HUES48 (cell line): ENCODE measurements around the gene PDLIM3.

Experiments
- H3K27ac ChIP-seq: one replicate; pipeline ENCODE4 v1.7.0; 2013; ENCODE audit warnings: low read depth, low read length, inconsistent platforms
- H3K27me3 ChIP-seq: 2 replicates; pipeline ENCODE4 v1.6.1; 2013; ENCODE audit warnings: mild to moderate bottlenecking, low read length; ENCODE audit not compliant: control insufficient read depth, insufficient read depth
- H3K36me3 ChIP-seq: 2 replicates; pipeline ENCODE4 v1.6.1; 2013; ENCODE audit warnings: low read length; ENCODE audit not compliant: control insufficient read depth, insufficient read depth
- H3K4me1 ChIP-seq: 2 replicates; pipeline ENCODE4 v1.6.1; 2013; ENCODE audit warnings: mild to moderate bottlenecking, low read length; ENCODE audit not compliant: control insufficient read depth, insufficient read depth
- H3K4me3 ChIP-seq: 2 replicates; pipeline ENCODE4 v1.5.1; 2013; ENCODE audit warnings: mild to moderate bottlenecking, low read depth, low read length
- H3K9ac ChIP-seq: 2 replicates; pipeline ENCODE4 v1.6.1; 2013; ENCODE audit warnings: mild to moderate bottlenecking, low read depth, low read length, moderate library complexity
- H3K9me3 ChIP-seq: 2 replicates; pipeline ENCODE4 v1.6.1; 2013; ENCODE audit warnings: low read length; ENCODE audit not compliant: control insufficient read depth, insufficient read depth

Gene PDLIM3

GRCh38 chr4:185552254-185552653, 16.9 kb upstream of the PDLIM3 start:
- H3K27me3 ChIP-seq: no peaks in the 10 kb centered on the region; the same call in 1 of the 2 replicates
- no peaks in the 10 kb centered on the region for H3K4me1 ChIP-seq
- H3K27ac ChIP-seq: no peak overlapping the region
- H3K4me3 ChIP-seq: no peak overlapping the region
- H3K36me3 ChIP-seq: no peaks in the 10 kb centered on the region
- no peaks in the 10 kb centered on the region for H3K9me3 ChIP-seq
- no peak overlapping the region for H3K9ac ChIP-seq

- Histone ChIP-seq H3K9ac (no peak overlapping the region), H3K27me3 (no peaks in the 10 kb centered on the region; the same call in 1 of the 2 replicates), H3K4me1 (no peaks in the 10 kb centered on the region), H3K4me3 (no peak overlapping the region), H3K36me3 (no peaks in the 10 kb centered on the region), H3K9me3 (no peaks in the 10 kb centered on the region), H3K27ac (no peak overlapping the region)
Observed at GRCh38 chr4:185550933-185551332, 15.6 kb upstream of the PDLIM3 start.

- Histone ChIP-seq H3K4me1 (no peaks in the 10 kb centered on the region), H3K4me3 (no peak overlapping the region), H3K9me3 (no peaks in the 10 kb centered on the region), H3K27me3 (no peaks in the 10 kb centered on the region; the same call in 1 of the 2 replicates), H3K36me3 (no peaks in the 10 kb centered on the region), H3K9ac (no peak overlapping the region), H3K27ac (no peak overlapping the region)
Observed at GRCh38 chr4:185549095-185549639, 13.9 kb upstream of the PDLIM3 start.

GRCh38 chr4:185548587-185548986, 13.3 kb upstream of the PDLIM3 start:
- Histone ChIP-seq H3K4me1 (no peaks in the 10 kb centered on the region), H3K36me3 (no peaks in the 10 kb centered on the region), H3K9ac (no peak overlapping the region), H3K27me3 (no peaks in the 10 kb centered on the region; the same call in 1 of the 2 replicates), H3K4me3 (no peak overlapping the region), H3K9me3 (no peaks in the 10 kb centered on the region), H3K27ac (no peak overlapping the region)

DNA sequence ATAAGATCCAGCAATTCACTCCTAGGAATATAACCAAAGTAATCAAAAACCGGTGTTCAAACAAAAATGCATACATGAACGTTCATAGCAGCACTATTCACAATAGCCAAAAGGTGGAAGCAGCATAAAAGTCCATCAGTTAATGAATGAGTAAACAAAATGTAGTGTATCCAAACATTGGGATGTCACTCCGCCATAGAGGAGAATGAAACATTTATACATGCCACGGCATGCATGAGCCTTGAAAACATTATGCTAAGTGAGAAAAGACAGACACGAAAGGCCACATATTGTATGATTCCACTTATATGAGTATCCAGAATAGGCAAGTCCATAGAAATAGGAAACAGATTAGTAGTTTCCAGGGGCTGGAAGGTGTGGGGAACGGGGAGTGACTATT, 11.0 kb upstream of the PDLIM3 start:
- Histone ChIP-seq H3K36me3 (no peaks in the 10 kb centered on the region), H3K9me3 (no peaks in the 10 kb centered on the region), H3K4me1 (no peaks in the 10 kb centered on the region), H3K9ac (no peak overlapping the region), H3K27me3 (peaks cover 9% of the 10 kb centered on the region; the same call in 1 of the 2 replicates), H3K27ac (no peak overlapping the region), H3K4me3 (no peak overlapping the region)

- Histone ChIP-seq H3K27me3 (peaks cover 21% of the 10 kb centered on the region; the same call in 1 of the 2 replicates), H3K9me3 (no peaks in the 10 kb centered on the region), H3K4me3 (no peak overlapping the region), H3K27ac (no peak overlapping the region), H3K9ac (no peak overlapping the region), H3K36me3 (no peaks in the 10 kb centered on the region), H3K4me1 (peaks cover 10% of the 10 kb centered on the region; the same call in 1 of the 2 replicates)
Observed at GRCh38 chr4:185542626-185543315, 7.5 kb upstream of the PDLIM3 start.

DNA sequence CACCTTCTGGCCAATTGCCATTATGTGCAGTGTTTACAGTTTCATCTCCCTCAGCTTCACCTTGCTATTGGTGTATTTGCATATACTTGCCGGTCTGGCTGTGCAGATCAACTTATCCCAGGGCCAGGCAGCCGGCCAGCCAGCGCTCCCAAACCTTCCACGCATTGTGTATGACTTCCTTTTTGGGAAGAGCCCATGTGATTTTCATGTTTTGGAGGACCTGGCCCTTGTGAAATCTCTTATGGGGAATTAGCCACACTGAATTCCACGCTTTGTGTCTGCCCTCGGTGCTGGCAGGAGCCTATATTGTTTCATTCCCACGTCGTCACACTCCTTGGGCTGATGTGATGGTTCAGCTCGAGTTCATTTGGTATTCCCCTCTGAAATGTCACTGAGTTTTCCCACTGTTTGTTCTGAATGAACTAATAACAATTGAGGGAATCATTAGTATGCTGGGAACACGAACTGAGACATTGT, 6.0 kb upstream of the PDLIM3 start:
- H3K9ac ChIP-seq: no peak overlapping the region
- H3K27ac ChIP-seq: no peak overlapping the region
- peaks cover 33% of the 10 kb centered on the region for H3K27me3 ChIP-seq
- no peak overlapping the region for H3K4me3 ChIP-seq
- no peaks in the 10 kb centered on the region for H3K36me3 ChIP-seq
- H3K9me3 ChIP-seq: no peaks in the 10 kb centered on the region
- peaks cover 12% of the 10 kb centered on the region; the same call in 1 of the 2 replicates for H3K4me1 ChIP-seq

- Histone ChIP-seq H3K27me3 (peaks cover 40% of the 10 kb centered on the region), H3K9me3 (no peaks in the 10 kb centered on the region), H3K27ac (no peak overlapping the region), H3K36me3 (no peaks in the 10 kb centered on the region), H3K9ac (no peak overlapping the region), H3K4me3 (no peak overlapping the region), H3K4me1 (peaks cover 19% of the 10 kb centered on the region)
Observed at GRCh38 chr4:185540487-185541120, 5.3 kb upstream of the PDLIM3 start.

- peaks cover 19% of the 10 kb centered on the region for H3K4me1 ChIP-seq
- no peaks in the 10 kb centered on the region for H3K9me3 ChIP-seq
- no peaks in the 10 kb centered on the region for H3K36me3 ChIP-seq
- H3K9ac ChIP-seq: no peak overlapping the region
- H3K27ac ChIP-seq: no peak overlapping the region
- H3K4me3 ChIP-seq: no peak overlapping the region
- H3K27me3 ChIP-seq: peaks cover 44% of the 10 kb centered on the region
Observed at GRCh38 chr4:185540040-185540439, 4.7 kb upstream of the PDLIM3 start.

- H3K27ac ChIP-seq: no peak overlapping the region
- H3K36me3 ChIP-seq: no peaks in the 10 kb centered on the region
- H3K27me3 ChIP-seq: peaks cover 56% of the 10 kb centered on the region
- H3K4me3 ChIP-seq: no peak overlapping the region
- no peak overlapping the region for H3K9ac ChIP-seq
- no peaks in the 10 kb centered on the region for H3K9me3 ChIP-seq
- peaks cover 19% of the 10 kb centered on the region for H3K4me1 ChIP-seq
Observed at GRCh38 chr4:185538806-185539205, 3.5 kb upstream of the PDLIM3 start.

DNA sequence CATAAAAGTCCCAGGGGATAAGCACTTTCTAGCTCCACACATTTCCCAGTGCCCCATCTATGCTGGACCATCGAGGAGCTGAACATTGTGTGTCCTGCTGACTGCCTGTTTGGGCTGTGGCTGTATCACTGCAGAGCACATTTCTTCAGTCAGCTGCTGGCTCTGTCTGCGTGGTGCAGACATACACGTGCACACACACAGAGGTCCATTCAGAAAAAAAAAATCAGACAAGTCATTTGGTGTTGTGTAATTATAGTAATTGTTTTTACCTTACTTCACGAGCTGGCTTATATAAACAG, 1.1 kb upstream of the PDLIM3 start:
- Histone ChIP-seq H3K27me3 (peaks cover 65% of the 10 kb centered on the region), H3K4me1 (peaks cover 19% of the 10 kb centered on the region), H3K27ac (no peak overlapping the region), H3K4me3 (no peak overlapping the region; the same call in 1 of the 2 replicates), H3K9ac (no peak overlapping the region), H3K9me3 (no peaks in the 10 kb centered on the region), H3K36me3 (no peaks in the 10 kb centered on the region)
